ENCODE measurements around the gene FOSL2. TPM values are rescaled to one million over a fixed set of nuclear protein-coding genes. Genes with fewer than 3 reads are reported as not detected.

Gene FOSL2
- total and polyA plus RNA-seq, 4 donors, result 23.5 to 97.9 (median 68.5) TPM

GRCh38 chr2:28465148-28465885, 72.7 kb downstream of the FOSL2 start:
- Histone ChIP-seq H3K27ac (ENCODE audit: low read depth in 1 of 2, low read length in 1 of 2) (no peak overlapping the region), H3K4me3 (no peak overlapping the region), H3K9ac (ENCODE audit: insufficient read depth in 1 of 2, low read length in 2 of 2) (no peak overlapping the region), H3K36me3 (ENCODE audit: control insufficient read depth in 4 of 4, insufficient read depth in 4 of 4, low read length in 4 of 4) (no peaks in the 10 kb centered on the region), H3K4me1 (ENCODE audit: control insufficient read depth in 5 of 5, insufficient read depth in 5 of 5, low read length in 5 of 5) (peaks cover 0 to 2% (median 0%) of the 10 kb centered on the region in 5 donors), H3K27me3 (ENCODE audit: control insufficient read depth in 3 of 3, insufficient read depth in 3 of 3, low read length in 2 of 3) (no peaks in the 10 kb centered on the region), H3K9me3 (ENCODE audit: control insufficient read depth in 4 of 4, insufficient read depth in 3 of 4, low read length in 3 of 4) (no peaks in the 10 kb centered on the region)
- TF ChIP-seq CTCF (IDR thresholded peaks at IDR 0.05; ENCODE audit: control extremely low read depth, extremely low read depth), result no peak
- 54 to 58% methylated on average over 8 of the region's 8 CpGs for WGBS, 2 donors
- ATAC-seq (ENCODE audit: insufficient read depth, low FRiP score) (no peak), DNase-seq (no peak)

Small RNAs within 50 kb of the gene (small RNA-seq; reads per million reads assigned to genes)
- gene AC104695.3 (ENCODE audit: low replicate concordance) (not detected), gene SNRPGP7 (ENCODE audit: low replicate concordance) (not detected)

Other genes starting within 250 kb of the FOSL2 start
- 1 to 10 TPM; 5.3 to 8.0 TPM for gene PLB1, start 103.2 kb downstream of the FOSL2 start, total RNA-seq
- 10 to 100 TPM in 1 of 2 donors, 1 to 10 TPM in 1; 1.0 to 10.3 TPM for gene PLB1, start 103.2 kb downstream of the FOSL2 start, polyA plus RNA-seq